GM18873 (cell line): Measurements from ENCODE around the gene GPRASP3.

Experiments
- ATAC-seq: cut with Tn5 transposase; IDR thresholded peaks from one replicate; pipeline ENCODE4 v1.9.1; 2021; ENCODE audit warnings: mild to moderate bottlenecking, moderate library complexity, moderate number of reproducible peaks; ENCODE audit not compliant: unreplicated experiment, low FRiP score

The GPRASP3 gene

GRCh38 chrX:102745857-102746584 is 25.5 kb downstream of the GPRASP3 start:
- no peak for ATAC-seq

- ATAC-seq = no peak
Observed at GRCh38 chrX:102765217-102765616, 44.7 kb downstream of the GPRASP3 start.

- no peak for ATAC-seq
Observed at GRCh38 chrX:102765809-102766208, 45.3 kb downstream of the GPRASP3 start.

GRCh38 chrX:102767287-102767686 is 46.7 kb downstream of the GPRASP3 start:
- ATAC-seq = no peak

GRCh38 chrX:102768987-102769761 is 48.6 kb downstream of the GPRASP3 start:
- ATAC-seq = peak; percentile 95
